SH-SY5Y (cell line): ENCODE data around the gene SAPCD1.

Source experiments
- GATA2 ChIP-seq: IDR thresholded peaks from 2 replicates; pipeline ENCODE4 v1.6.1; 2011; ENCODE audit warnings: mild to moderate bottlenecking, low read depth, low read length
- GATA3 ChIP-seq: IDR thresholded peaks from 2 replicates; pipeline ENCODE4 v1.6.1; 2011; ENCODE audit warnings: low read depth, mild to moderate bottlenecking, low read length, moderate library complexity

DNA sequence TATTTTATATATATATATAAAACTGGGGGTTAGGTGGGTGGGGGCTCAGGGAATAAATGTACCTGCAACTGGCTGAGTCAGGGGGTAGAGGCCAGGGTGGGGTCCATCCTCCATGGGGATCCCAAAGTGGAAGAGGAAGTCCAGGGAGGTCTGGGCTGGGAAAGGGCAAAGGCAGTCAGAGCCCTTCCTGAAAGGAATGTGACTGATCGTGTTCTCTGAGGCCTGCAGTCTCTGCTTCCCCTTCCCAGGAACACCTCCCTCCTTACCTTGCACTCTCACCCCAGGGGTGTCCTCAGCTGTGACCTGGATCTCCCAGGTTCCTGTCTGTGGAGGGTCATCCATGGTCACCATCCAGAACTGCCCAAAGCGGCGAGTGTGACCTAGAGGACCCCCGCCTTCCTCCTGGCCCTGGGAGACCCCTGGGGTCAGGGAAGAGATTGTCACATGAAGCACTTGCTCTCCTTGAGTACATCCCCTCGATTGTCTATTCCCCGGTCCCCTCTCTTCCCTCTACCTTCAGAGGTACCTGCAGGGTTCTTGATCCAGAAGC lies 4.7 kb downstream of the SAPCD1 start:
- TF ChIP-seq GATA3 = no peak
- no peak for TF ChIP-seq GATA2
